ENCODE results near the gene CENPC. TPM values are rescaled to one million over a fixed set of nuclear protein-coding genes. Genes with fewer than 3 reads are reported as not detected.

The CENPC gene
- total RNA-seq, 1 donor from 2014 or later = 28.4 TPM

DNA sequence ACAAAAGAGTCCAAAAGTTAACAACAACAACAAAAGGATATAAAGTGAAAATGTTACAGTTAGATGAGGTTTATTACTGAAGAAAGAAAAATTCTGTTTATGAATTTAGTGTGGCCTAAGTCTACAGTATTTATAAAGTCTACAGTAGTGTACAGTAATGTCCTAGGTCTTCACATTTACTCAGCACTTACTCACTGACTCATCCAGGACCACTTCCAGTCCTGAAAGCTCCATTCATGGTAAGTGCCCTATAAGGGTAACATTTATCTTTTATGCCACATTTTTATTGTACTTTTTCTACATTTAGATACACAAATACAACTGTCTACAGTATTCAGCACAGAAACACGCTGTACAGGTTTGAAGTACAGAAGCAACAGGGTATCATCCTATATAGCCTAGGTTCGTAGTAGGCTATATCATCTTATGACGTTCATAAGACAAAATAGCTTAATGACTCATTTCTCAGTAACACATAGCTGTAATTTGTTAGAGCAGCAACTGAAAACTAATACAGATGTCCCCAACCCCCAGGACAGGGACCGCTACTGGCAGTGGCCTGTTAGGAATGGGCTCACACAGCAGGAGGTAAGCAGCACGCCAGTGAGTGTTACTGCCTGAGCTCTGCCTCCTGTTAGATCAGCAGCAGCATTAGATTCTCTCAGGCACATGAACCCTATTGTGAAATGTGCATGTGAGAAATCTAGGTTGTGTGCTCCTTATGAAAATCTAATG is 61.3 kb downstream of the CENPC start:
- no peak overlapping the region for H3K27ac Mint-ChIP-seq
- TF ChIP-seq, protein P1, sequence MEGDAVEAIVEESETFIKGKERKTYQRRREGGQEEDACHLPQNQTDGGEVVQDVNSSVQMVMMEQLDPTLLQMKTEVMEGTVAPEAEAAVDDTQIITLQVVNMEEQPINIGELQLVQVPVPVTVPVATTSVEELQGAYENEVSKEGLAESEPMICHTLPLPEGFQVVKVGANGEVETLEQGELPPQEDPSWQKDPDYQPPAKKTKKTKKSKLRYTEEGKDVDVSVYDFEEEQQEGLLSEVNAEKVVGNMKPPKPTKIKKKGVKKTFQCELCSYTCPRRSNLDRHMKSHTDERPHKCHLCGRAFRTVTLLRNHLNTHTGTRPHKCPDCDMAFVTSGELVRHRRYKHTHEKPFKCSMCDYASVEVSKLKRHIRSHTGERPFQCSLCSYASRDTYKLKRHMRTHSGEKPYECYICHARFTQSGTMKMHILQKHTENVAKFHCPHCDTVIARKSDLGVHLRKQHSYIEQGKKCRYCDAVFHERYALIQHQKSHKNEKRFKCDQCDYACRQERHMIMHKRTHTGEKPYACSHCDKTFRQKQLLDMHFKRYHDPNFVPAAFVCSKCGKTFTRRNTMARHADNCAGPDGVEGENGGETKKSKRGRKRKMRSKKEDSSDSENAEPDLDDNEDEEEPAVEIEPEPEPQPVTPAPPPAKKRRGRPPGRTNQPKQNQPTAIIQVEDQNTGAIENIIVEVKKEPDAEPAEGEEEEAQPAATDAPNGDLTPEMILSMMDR (IDR thresholded peaks at IDR 0.05; ENCODE audit: unreplicated experiment) = no peak

DNA sequence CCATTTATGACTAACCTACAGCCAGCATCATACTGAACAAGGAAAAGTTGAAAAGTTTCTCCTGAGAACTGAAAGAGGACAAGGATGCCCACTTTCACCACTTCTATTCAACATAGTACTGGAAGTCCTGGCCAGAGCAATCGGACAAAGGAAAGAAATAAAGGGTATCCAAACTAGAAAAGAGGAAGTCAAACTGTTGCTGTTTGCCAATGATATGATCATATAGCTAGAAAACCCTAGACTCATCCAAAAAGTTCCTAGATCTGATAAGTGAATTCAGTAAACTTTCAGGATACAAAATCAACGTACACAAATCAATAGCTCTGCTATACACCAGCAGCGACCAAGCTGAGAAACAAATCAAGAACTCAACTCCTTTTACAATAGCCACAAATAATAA is 64.5 kb downstream of the CENPC start:
- Mint-ChIP-seq H3K27ac (no peak overlapping the region), H3K36me3 (peaks cover 76% of the 10 kb centered on the region), H3K27me3 (ENCODE audit: low read depth) (no peaks in the 10 kb centered on the region), H3K4me3 (no peak overlapping the region), H3K9me3 (peaks cover 53% of the 10 kb centered on the region), H3K4me1 (no peaks in the 10 kb centered on the region)
- no peak for DNase-seq (ENCODE audit: low spot score in 2 of 2, unreplicated experiment in 2 of 2)
- TF ChIP-seq, protein P1 (IDR thresholded peaks at IDR 0.05; ENCODE audit: unreplicated experiment) = no peak

More for the DNA sequence above, 61.3 kb downstream of the CENPC start:
- H3K9me3 Mint-ChIP-seq = peaks cover 33% of the 10 kb centered on the region
- H3K4me3 Mint-ChIP-seq = no peak overlapping the region
- peaks cover 48% of the 10 kb centered on the region for H3K36me3 Mint-ChIP-seq
- no peak for DNase-seq (ENCODE audit: low spot score in 2 of 2, unreplicated experiment in 2 of 2)
- H3K27me3 Mint-ChIP-seq (ENCODE audit: low read depth) = no peaks in the 10 kb centered on the region
- no peaks in the 10 kb centered on the region for H3K4me1 Mint-ChIP-seq

DNA sequence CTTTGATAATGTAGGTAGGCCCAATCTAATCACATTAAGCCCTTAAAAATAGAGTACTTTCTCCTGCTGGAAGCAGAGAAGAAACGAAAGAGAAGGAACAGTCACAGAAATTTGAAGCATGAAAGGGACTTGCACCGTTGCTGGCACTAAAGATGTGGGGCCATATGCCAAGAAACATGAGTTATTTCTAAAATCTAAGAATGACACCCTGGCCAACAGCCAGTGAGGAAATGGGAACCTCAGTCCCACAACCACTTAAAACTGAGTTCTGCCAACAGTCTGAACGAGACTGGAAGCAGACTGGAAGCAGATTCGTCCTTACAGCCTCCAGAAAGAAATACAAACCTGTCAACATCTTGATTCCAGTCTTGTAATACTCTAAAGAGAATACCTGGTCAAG is 70.1 kb downstream of the CENPC start:
- no peak overlapping the region for H3K27ac Mint-ChIP-seq
- TF ChIP-seq, protein P1 (IDR thresholded peaks at IDR 0.05; ENCODE audit: unreplicated experiment) = no peak
- H3K9me3 Mint-ChIP-seq = peaks cover 29% of the 10 kb centered on the region
- H3K36me3 Mint-ChIP-seq = peaks cover 71% of the 10 kb centered on the region
- DNase-seq (ENCODE audit: low spot score in 2 of 2, unreplicated experiment in 2 of 2) = no peak
- no peak overlapping the region for H3K4me3 Mint-ChIP-seq
- no peaks in the 10 kb centered on the region for H3K4me1 Mint-ChIP-seq
- no peaks in the 10 kb centered on the region for H3K27me3 Mint-ChIP-seq (ENCODE audit: low read depth)

DNA sequence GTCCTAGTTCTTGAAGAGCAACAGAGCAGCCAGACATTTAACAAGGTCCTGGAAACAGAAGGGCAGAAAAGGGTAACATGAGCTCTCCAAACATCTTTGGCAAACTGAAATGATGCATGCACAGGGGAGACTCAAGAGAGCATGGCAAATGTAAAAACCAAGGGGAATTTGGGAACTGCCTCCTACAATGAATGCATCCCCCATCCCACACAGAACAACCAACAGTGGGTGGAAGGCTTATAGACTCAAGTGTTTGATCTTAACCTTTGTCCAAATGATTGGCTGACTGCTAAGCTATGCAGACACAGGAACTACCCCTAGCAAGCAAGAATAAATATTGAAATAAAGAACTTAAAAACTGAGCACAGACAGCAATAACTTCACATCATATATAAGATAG is 74.4 kb downstream of the CENPC start:
- H3K27ac Mint-ChIP-seq = no peak overlapping the region
- no peaks in the 10 kb centered on the region for H3K9me3 Mint-ChIP-seq
- H3K36me3 Mint-ChIP-seq = peaks cover 41% of the 10 kb centered on the region
- H3K4me3 Mint-ChIP-seq = no peak overlapping the region
- H3K4me1 Mint-ChIP-seq = no peaks in the 10 kb centered on the region
- no peak for DNase-seq (ENCODE audit: low spot score in 2 of 2, unreplicated experiment in 2 of 2)
- H3K27me3 Mint-ChIP-seq (ENCODE audit: low read depth) = no peaks in the 10 kb centered on the region
- TF ChIP-seq, protein P1 (IDR thresholded peaks at IDR 0.05; ENCODE audit: unreplicated experiment) = no peak

DNA sequence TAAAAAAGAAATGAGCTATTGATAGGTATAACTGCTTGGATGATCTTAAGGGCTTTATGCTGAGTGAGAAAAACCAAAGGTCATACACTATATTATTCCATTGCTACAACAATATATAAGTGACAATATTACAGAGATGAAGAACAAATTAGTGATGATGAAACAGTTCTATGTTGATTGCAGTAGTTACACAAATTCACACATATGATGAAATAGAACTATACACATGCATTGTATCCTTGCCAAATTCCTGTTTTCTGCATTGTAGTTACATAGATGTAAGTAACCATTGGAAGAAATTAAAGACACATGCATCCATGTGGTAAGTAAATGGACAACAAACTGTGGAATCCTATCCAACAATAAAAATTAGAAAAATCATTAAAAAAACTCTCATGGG is 76.5 kb downstream of the CENPC start:
- Mint-ChIP-seq H3K4me1 (no peaks in the 10 kb centered on the region), H3K9me3 (no peaks in the 10 kb centered on the region), H3K27ac (no peak overlapping the region), H3K36me3 (peaks cover 28% of the 10 kb centered on the region), H3K4me3 (no peak overlapping the region), H3K27me3 (ENCODE audit: low read depth) (no peaks in the 10 kb centered on the region)
- no peak for DNase-seq (ENCODE audit: low spot score in 2 of 2, unreplicated experiment in 2 of 2)
- TF ChIP-seq, protein P1 (IDR thresholded peaks at IDR 0.05; ENCODE audit: unreplicated experiment) = no peak
